Naive thymus-derived CD8-positive, alpha-beta T cell (primary cell): ENCODE results near the gene C19orf44. TPM values are rescaled to one million over a fixed set of nuclear protein-coding genes. Genes with fewer than 3 reads are reported as not detected.
"Not testable (repeated sequence)": the region's sequence is repeated elsewhere in the genome, so short reads cannot be mapped to it uniquely, and the experiment has no call there.

ENCODE experiments used
- ATAC-seq, 2 donors: fragments of 150-1000 bp; cut with Tn5 transposase in 1 of 2; sonication (Bioruptor Pico), chemical (Tn5 transposase) in 1 of 2; 1 replicate in 1 of 2; 2 replicates in 1 of 2; pipeline ENCODE4 v1.10.0; 2021; ENCODE audit warnings: mild to moderate bottlenecking in 2 of 2, moderate library complexity in 2 of 2
- POLR2A ChIA-PET: fragments of 350-600 bp; sonication (Branson Sonifier 250); formaldehyde crosslinking; loops from one replicate; lab custom pipeline; 2021; ENCODE audit warnings: antibody characterized with exemption; lab: Charles Lee
- DNase-seq, 10 donors: peaks; one replicate each; pipeline versions ENCODE4 v3.0.0 to v3.0.0-alpha.2; 2020 to 2022
- H3K27ac Mint-ChIP-seq, 10 donors: one replicate each; pipeline ENCODE4 v1.8.0; 2020 to 2022; ENCODE audit warnings: mild to moderate bottlenecking in 10 of 10, mixed read lengths in 10 of 10, moderate library complexity in 4 of 10, inconsistent platforms in 1 of 10
- H3K27me3 Mint-ChIP-seq, 5 donors: one replicate each; pipeline ENCODE4 v1.8.0; 2021 to 2022; ENCODE audit warnings: mixed read lengths in 5 of 5
- H3K36me3 Mint-ChIP-seq, 3 donors: one replicate each; pipeline ENCODE4 v1.8.0; 2020 to 2022; ENCODE audit warnings: mixed read lengths in 3 of 3, mild to moderate bottlenecking in 2 of 3, inconsistent platforms in 1 of 3
- H3K4me1 Mint-ChIP-seq, 4 donors: one replicate each; pipeline ENCODE4 v1.8.0; 2021 to 2022; ENCODE audit warnings: mixed read lengths in 4 of 4
- H3K4me3 Mint-ChIP-seq, 10 donors: one replicate each; pipeline ENCODE4 v1.8.0; 2020 to 2022; ENCODE audit warnings: mild to moderate bottlenecking in 10 of 10, mixed read lengths in 10 of 10, moderate library complexity in 6 of 10, inconsistent platforms in 1 of 10
- H3K9me3 Mint-ChIP-seq, 9 donors: one replicate each; pipeline ENCODE4 v1.8.0; 2020 to 2022; ENCODE audit warnings: mixed read lengths in 9 of 9, mild to moderate bottlenecking in 3 of 9, inconsistent platforms in 1 of 9, moderate library complexity in 1 of 9
- polyA plus RNA-seq, 3 donors: library from polyadenylated mRNA; unstranded; fragments of 300-500 nt; fragmentation: Illumina TruSeq; gene quantifications; one replicate each; pipeline ENCODE4 v1.2.3, GENCODE V29; 2021
- total RNA-seq, 8 experiments: library from RNA in 2 of 8; stranded (reverse) in 2 of 8; gene quantifications; one replicate each; pipeline ENCODE4 v1.2.3 and lab custom pipeline; 2021 to 2026

The C19orf44 gene
- total and polyA plus RNA-seq, 5 experiments from 2014 or later = 0.23 to 4.4 (median 3.1) TPM; not detected in 1

- peaks cover 48 to 79% (median 74%) of the 10 kb centered on the region in 4 donors for H3K4me1 Mint-ChIP-seq
- peak overlapping the region in 8 of 10 donors; percentile 0 to 71 (median 48) for H3K4me3 Mint-ChIP-seq
- no peaks in the 10 kb centered on the region for H3K27me3 Mint-ChIP-seq
- H3K36me3 Mint-ChIP-seq = peaks cover 0 to 9% (median 3%) of the 10 kb centered on the region in 3 donors
- ATAC-seq (peak in 1 of 2 donors; percentile 22), DNase-seq (no peak)
- peak overlapping the region in 8 of 10 donors; percentile 8 to 69 (median 45) for H3K27ac Mint-ChIP-seq
- POLR2A ChIA-PET = no interaction called here
- H3K9me3 Mint-ChIP-seq = no peaks in the 10 kb centered on the region
Measured at GRCh38 chr19:16458391-16459341, 37.5 kb upstream of the C19orf44 start.

- DNase-seq (no peak), ATAC-seq (no peak)
- Mint-ChIP-seq H3K27me3 (no peaks in the 10 kb centered on the region), H3K27ac (peak overlapping the region in 1 of 10 donors; percentile 8), H3K4me1 (peaks cover 46 to 80% (median 72%) of the 10 kb centered on the region in 4 donors), H3K36me3 (peaks cover 0 to 9% (median 0%) of the 10 kb centered on the region in 3 donors), H3K4me3 (no peak overlapping the region), H3K9me3 (no peaks in the 10 kb centered on the region)
- POLR2A ChIA-PET = no interaction called here
Measured at GRCh38 chr19:16459680-16460079, 36.5 kb upstream of the C19orf44 start.

GRCh38 chr19:16460454-16460853 lies 35.7 kb upstream of the C19orf44 start:
- H3K9me3 Mint-ChIP-seq = no peaks in the 10 kb centered on the region
- no peak overlapping the region for H3K4me3 Mint-ChIP-seq
- peaks cover 45 to 85% (median 76%) of the 10 kb centered on the region in 4 donors for H3K4me1 Mint-ChIP-seq
- DNase-seq (no peak), ATAC-seq (no peak)
- H3K27me3 Mint-ChIP-seq = no peaks in the 10 kb centered on the region
- peak overlapping the region in 2 of 10 donors; percentile 32 to 43 for H3K27ac Mint-ChIP-seq
- peaks cover 0 to 13% (median 0%) of the 10 kb centered on the region in 3 donors for H3K36me3 Mint-ChIP-seq
- POLR2A ChIA-PET = interaction anchor here (0.6 kb wide), 1 partner anchor 1174 kb away, joined by 3 read pairs; no protein-coding TSS in a partner anchor

GRCh38 chr19:16461630-16462051 lies 34.6 kb upstream of the C19orf44 start:
- no peaks in the 10 kb centered on the region for H3K27me3 Mint-ChIP-seq
- POLR2A ChIA-PET = interaction anchor here (1.6 kb wide), 1 partner anchor 9 kb away, joined by 5 read pairs; no protein-coding TSS in a partner anchor
- H3K27ac Mint-ChIP-seq = peak overlapping the region in 4 of 10 donors; percentile 24 to 43 (median 39)
- H3K4me1 Mint-ChIP-seq = peaks cover 43 to 89% (median 73%) of the 10 kb centered on the region in 4 donors
- no peaks in the 10 kb centered on the region for H3K9me3 Mint-ChIP-seq
- DNase-seq (no peak), ATAC-seq (no peak)
- peaks cover 0 to 17% (median 0%) of the 10 kb centered on the region in 3 donors for H3K36me3 Mint-ChIP-seq
- no peak overlapping the region for H3K4me3 Mint-ChIP-seq

GRCh38 chr19:16462757-16463250 lies 33.4 kb upstream of the C19orf44 start:
- H3K4me3 Mint-ChIP-seq = no peak overlapping the region
- H3K36me3 Mint-ChIP-seq = peaks cover 0 to 23% (median 0%) of the 10 kb centered on the region in 3 donors
- H3K27me3 Mint-ChIP-seq = no peaks in the 10 kb centered on the region
- POLR2A ChIA-PET = interaction anchor here (0.6 to 1.6 kb wide), 2 partner anchors 8 to 211 kb away, joined by 4 to 5 read pairs; no protein-coding TSS in a partner anchor
- DNase-seq (no peak), ATAC-seq (no peak)
- peak overlapping the region in 5 of 10 donors; percentile 2 to 54 (median 43) for H3K27ac Mint-ChIP-seq
- H3K9me3 Mint-ChIP-seq = no peaks in the 10 kb centered on the region
- peaks cover 41 to 86% (median 69%) of the 10 kb centered on the region in 4 donors for H3K4me1 Mint-ChIP-seq

- no peaks in the 10 kb centered on the region for H3K9me3 Mint-ChIP-seq
- ATAC-seq = no peak
- DNase-seq = no peak
- peaks cover 39 to 86% (median 68%) of the 10 kb centered on the region in 4 donors for H3K4me1 Mint-ChIP-seq
- H3K4me3 Mint-ChIP-seq = peak overlapping the region in 1 of 10 donors; percentile 12
- POLR2A ChIA-PET = interaction anchor here (0.6 kb wide), 1 partner anchor 212 kb away, joined by 4 read pairs; no protein-coding TSS in a partner anchor
- H3K27ac Mint-ChIP-seq = peak overlapping the region in 7 of 10 donors; percentile 2 to 55 (median 43)
- no peaks in the 10 kb centered on the region for H3K27me3 Mint-ChIP-seq
- H3K36me3 Mint-ChIP-seq = peaks cover 0 to 23% (median 0%) of the 10 kb centered on the region in 3 donors
Measured at GRCh38 chr19:16463341-16463990, 32.7 kb upstream of the C19orf44 start.

GRCh38 chr19:16463991-16464575 lies 32.1 kb upstream of the C19orf44 start:
- no peaks in the 10 kb centered on the region for H3K9me3 Mint-ChIP-seq
- H3K27ac Mint-ChIP-seq = peak overlapping the region in 4 of 10 donors; percentile 2 to 43 (median 37)
- POLR2A ChIA-PET = interaction anchor here (0.7 kb wide), 1 partner anchor 1877 kb away, joined by 4 read pairs; no protein-coding TSS in a partner anchor
- peaks cover 0 to 23% (median 0%) of the 10 kb centered on the region in 3 donors for H3K36me3 Mint-ChIP-seq
- no peaks in the 10 kb centered on the region for H3K27me3 Mint-ChIP-seq
- ATAC-seq (no peak), DNase-seq (no peak)
- peaks cover 40 to 86% (median 68%) of the 10 kb centered on the region in 4 donors for H3K4me1 Mint-ChIP-seq
- peak overlapping the region in 1 of 10 donors; percentile 56 for H3K4me3 Mint-ChIP-seq

GRCh38 chr19:16465239-16465638 lies 31.0 kb upstream of the C19orf44 start:
- POLR2A ChIA-PET = no interaction called here
- H3K4me3 Mint-ChIP-seq = no peak overlapping the region
- ATAC-seq = no peak
- no peak overlapping the region for H3K27ac Mint-ChIP-seq
- DNase-seq = no peak
- H3K27me3 Mint-ChIP-seq = no peaks in the 10 kb centered on the region
- peaks cover 40 to 86% (median 70%) of the 10 kb centered on the region in 4 donors for H3K4me1 Mint-ChIP-seq
- H3K36me3 Mint-ChIP-seq = peaks cover 0 to 25% (median 0%) of the 10 kb centered on the region in 3 donors
- no peaks in the 10 kb centered on the region for H3K9me3 Mint-ChIP-seq

GRCh38 chr19:16466802-16467427 lies 29.3 kb upstream of the C19orf44 start:
- H3K27ac Mint-ChIP-seq = peak overlapping the region in 2 of 10 donors; percentile 36 to 67
- H3K4me1 Mint-ChIP-seq = peaks cover 43 to 82% (median 75%) of the 10 kb centered on the region in 4 donors
- DNase-seq, POLR2A ChIA-PET, H3K9me3 Mint-ChIP-seq, H3K27me3 Mint-ChIP-seq, ATAC-seq: not testable (repeated sequence)
- peak overlapping the region in 1 of 10 donors; percentile 31 for H3K4me3 Mint-ChIP-seq
- peaks cover 0 to 23% (median 0%) of the 10 kb centered on the region in 3 donors for H3K36me3 Mint-ChIP-seq

GRCh38 chr19:16467581-16467980 lies 28.6 kb upstream of the C19orf44 start:
- DNase-seq (no peak), ATAC-seq (no peak)
- Mint-ChIP-seq H3K36me3 (peaks cover 0 to 23% (median 0%) of the 10 kb centered on the region in 3 donors), H3K27ac (peak overlapping the region in 4 of 10 donors; percentile 9 to 77 (median 38)), H3K4me1 (peaks cover 41 to 76% (median 70%) of the 10 kb centered on the region in 4 donors), H3K9me3 (no peaks in the 10 kb centered on the region), H3K4me3 (peak overlapping the region in 4 of 10 donors; percentile 7 to 39 (median 10)), H3K27me3 (no peaks in the 10 kb centered on the region)
- POLR2A ChIA-PET = no interaction called here

GRCh38 chr19:16470541-16470910 lies 25.7 kb upstream of the C19orf44 start:
- Mint-ChIP-seq H3K4me3 (peak overlapping the region; percentile 77 to 91 (median 88)), H3K27ac (peak overlapping the region in 9 of 10 donors; percentile 27 to 90 (median 79)), H3K4me1 (peaks cover 30 to 49% (median 48%) of the 10 kb centered on the region in 4 donors), H3K9me3 (no peaks in the 10 kb centered on the region), H3K36me3 (peaks cover 0 to 14% (median 0%) of the 10 kb centered on the region in 3 donors), H3K27me3 (no peaks in the 10 kb centered on the region)
- DNase-seq (no peak), ATAC-seq (no peak)
- POLR2A ChIA-PET = interaction anchor here (0.9 kb wide), 1 partner anchor 9 kb away, joined by 5 read pairs; no protein-coding TSS in a partner anchor
